Measurements from ENCODE around the gene USP20. TPM values are rescaled to one million over a fixed set of nuclear protein-coding genes. Genes with fewer than 3 reads are reported as not detected.

Gene USP20
- total RNA-seq, 1 experiment from 2014 or later: 17.1 TPM

DNA sequence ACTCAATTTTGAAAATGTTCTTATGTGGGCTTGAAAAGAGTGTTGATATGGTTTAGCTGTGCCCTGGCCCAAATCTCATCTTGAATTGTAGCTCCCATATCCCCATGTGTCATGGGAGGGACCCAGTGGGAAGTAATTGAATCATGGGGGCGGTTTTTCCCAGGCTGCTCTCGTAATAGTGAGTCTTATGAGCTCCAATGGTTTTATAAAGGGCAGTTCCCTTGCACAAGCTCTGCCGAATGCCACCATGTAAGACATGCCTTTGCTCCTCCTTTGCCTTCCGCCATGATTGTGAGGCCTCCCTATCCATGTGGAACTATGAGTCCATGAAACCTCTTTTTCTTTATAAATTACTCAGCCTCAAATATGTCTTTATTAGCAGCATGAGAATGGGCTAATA, 71.0 kb downstream of the USP20 start:
- Mint-ChIP-seq H3K36me3 (ENCODE audit: insufficient read depth, unreplicated experiment) (peaks cover 31% of the 10 kb centered on the region), H3K27ac (ENCODE audit: low read depth, unreplicated experiment) (no peak overlapping the region), H3K27me3 (ENCODE audit: insufficient read depth, unreplicated experiment) (no peaks in the 10 kb centered on the region), H3K9me3 (ENCODE audit: unreplicated experiment) (no peaks in the 10 kb centered on the region), H3K4me1 (ENCODE audit: insufficient read depth, unreplicated experiment) (peaks cover 15% of the 10 kb centered on the region), H3K4me3 (ENCODE audit: unreplicated experiment) (no peak overlapping the region)
- DNase-seq (ENCODE audit: unreplicated experiment): no peak
- intact Hi-C loops (cut with micrococcal nuclease): no loop called here
- BruUV-seq (replicated peaks): no TSS peak
- TF ChIP-seq, protein P1, sequence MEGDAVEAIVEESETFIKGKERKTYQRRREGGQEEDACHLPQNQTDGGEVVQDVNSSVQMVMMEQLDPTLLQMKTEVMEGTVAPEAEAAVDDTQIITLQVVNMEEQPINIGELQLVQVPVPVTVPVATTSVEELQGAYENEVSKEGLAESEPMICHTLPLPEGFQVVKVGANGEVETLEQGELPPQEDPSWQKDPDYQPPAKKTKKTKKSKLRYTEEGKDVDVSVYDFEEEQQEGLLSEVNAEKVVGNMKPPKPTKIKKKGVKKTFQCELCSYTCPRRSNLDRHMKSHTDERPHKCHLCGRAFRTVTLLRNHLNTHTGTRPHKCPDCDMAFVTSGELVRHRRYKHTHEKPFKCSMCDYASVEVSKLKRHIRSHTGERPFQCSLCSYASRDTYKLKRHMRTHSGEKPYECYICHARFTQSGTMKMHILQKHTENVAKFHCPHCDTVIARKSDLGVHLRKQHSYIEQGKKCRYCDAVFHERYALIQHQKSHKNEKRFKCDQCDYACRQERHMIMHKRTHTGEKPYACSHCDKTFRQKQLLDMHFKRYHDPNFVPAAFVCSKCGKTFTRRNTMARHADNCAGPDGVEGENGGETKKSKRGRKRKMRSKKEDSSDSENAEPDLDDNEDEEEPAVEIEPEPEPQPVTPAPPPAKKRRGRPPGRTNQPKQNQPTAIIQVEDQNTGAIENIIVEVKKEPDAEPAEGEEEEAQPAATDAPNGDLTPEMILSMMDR (IDR thresholded peaks at IDR 0.05; ENCODE audit: unreplicated experiment): no peak
- ChIA-PET POLR2A (interaction anchor here (0.8 kb wide), 1 partner anchor 20 kb away, joined by 3 read pairs; no protein-coding TSS in a partner anchor), CTCF (no interaction called here)

DNA sequence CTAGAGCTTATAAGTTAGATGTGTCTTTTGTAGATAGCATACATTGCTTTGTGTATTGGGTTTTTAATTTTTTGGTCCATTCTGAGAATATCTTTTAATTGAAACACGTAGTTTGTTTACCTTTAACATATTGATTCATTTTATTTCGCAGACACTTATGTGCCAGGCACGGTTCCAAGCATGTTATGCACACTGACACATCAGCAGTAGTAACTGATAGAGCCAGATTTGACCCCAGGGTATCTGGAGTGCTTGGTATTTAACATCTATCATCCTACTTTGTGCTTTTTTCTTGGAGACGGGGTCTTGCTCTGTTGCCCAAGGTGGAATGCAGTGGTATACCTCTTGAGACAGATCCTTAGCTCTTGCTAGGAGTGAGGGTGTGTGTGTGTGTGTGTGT, 71.9 kb downstream of the USP20 start:
- Mint-ChIP-seq H3K27ac (ENCODE audit: low read depth, unreplicated experiment) (peak overlapping the region; percentile 55), H3K36me3 (ENCODE audit: insufficient read depth, unreplicated experiment) (peaks cover 31% of the 10 kb centered on the region), H3K4me1 (ENCODE audit: insufficient read depth, unreplicated experiment) (peaks cover 15% of the 10 kb centered on the region), H3K9me3 (ENCODE audit: unreplicated experiment) (no peaks in the 10 kb centered on the region), H3K4me3 (ENCODE audit: unreplicated experiment) (no peak overlapping the region), H3K27me3 (ENCODE audit: insufficient read depth, unreplicated experiment) (no peaks in the 10 kb centered on the region)
- ChIA-PET CTCF (interaction anchor here (0.5 kb wide), 1 partner anchor 11 kb away, joined by 3 read pairs; no protein-coding TSS in a partner anchor), POLR2A (interaction anchor here (0.6 kb wide), 1 partner anchor 108 kb away, joined by 3 read pairs; no protein-coding TSS in a partner anchor)
- intact Hi-C loops (cut with micrococcal nuclease): no loop called here
- peak; percentile 45 for DNase-seq (ENCODE audit: unreplicated experiment)
- BruUV-seq (replicated peaks): no TSS peak
- TF ChIP-seq, protein P1 (IDR thresholded peaks at IDR 0.05; ENCODE audit: unreplicated experiment): no peak

DNA sequence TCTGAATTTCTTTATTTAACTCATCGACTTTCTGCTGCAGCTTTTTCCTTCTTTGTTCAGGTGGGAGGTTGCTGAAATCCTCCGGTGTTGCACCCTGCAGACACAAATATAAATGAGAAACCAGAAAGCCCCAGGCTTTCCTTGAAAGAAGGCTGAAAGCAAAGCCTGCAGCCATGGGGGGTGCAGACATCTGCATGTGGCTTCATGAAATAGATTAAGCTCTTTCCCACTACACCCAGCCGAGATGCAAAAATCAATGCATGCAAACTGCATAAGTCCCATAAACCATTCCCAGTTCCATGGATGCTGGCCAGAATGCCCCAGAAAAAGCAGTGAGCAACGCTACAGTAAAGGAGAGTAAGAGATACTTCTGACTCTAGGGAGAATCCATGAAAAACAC, 73.6 kb downstream of the USP20 start:
- H3K4me3 Mint-ChIP-seq (ENCODE audit: unreplicated experiment): no peak overlapping the region
- TF ChIP-seq, protein P1 (IDR thresholded peaks at IDR 0.05; ENCODE audit: unreplicated experiment): no peak
- intact Hi-C loops (cut with micrococcal nuclease): no loop called here
- ChIA-PET POLR2A (interaction anchor here (0.5 kb wide), 1 partner anchor 175 kb away, joined by 4 read pairs; no protein-coding TSS in a partner anchor), CTCF (no interaction called here)
- H3K27ac Mint-ChIP-seq (ENCODE audit: low read depth, unreplicated experiment): no peak overlapping the region
- no peaks in the 10 kb centered on the region for H3K27me3 Mint-ChIP-seq (ENCODE audit: insufficient read depth, unreplicated experiment)
- H3K9me3 Mint-ChIP-seq (ENCODE audit: unreplicated experiment): no peaks in the 10 kb centered on the region
- no TSS peak for BruUV-seq (replicated peaks)
- no peak for DNase-seq (ENCODE audit: unreplicated experiment)
- H3K36me3 Mint-ChIP-seq (ENCODE audit: insufficient read depth, unreplicated experiment): peaks cover 31% of the 10 kb centered on the region
- peaks cover 15% of the 10 kb centered on the region for H3K4me1 Mint-ChIP-seq (ENCODE audit: insufficient read depth, unreplicated experiment)

DNA sequence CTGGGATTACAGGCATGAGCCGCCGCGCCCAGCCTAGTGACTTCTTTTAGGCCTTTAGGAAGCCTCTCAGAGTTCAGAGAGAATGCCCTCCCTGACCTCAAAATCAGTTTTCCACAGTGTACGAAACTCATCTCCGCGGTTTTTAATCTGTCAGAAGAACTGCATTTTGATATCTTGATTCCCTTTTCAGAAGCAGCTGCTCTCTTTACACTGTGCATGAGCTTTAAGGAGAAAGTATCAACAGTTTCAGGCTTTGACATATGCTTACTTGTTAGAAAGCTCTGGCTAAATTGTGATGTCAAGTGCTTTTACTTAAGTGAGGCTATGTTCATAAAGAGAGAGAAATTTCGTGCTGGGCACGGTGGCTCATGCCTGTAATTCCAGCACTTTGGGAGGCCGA, 74.6 kb downstream of the USP20 start:
- BruUV-seq (replicated peaks): no TSS peak
- DNase-seq (ENCODE audit: unreplicated experiment): no peak
- peaks cover 28% of the 10 kb centered on the region for H3K36me3 Mint-ChIP-seq (ENCODE audit: insufficient read depth, unreplicated experiment)
- no peaks in the 10 kb centered on the region for H3K27me3 Mint-ChIP-seq (ENCODE audit: insufficient read depth, unreplicated experiment)
- no peak overlapping the region for H3K4me3 Mint-ChIP-seq (ENCODE audit: unreplicated experiment)
- H3K4me1 Mint-ChIP-seq (ENCODE audit: insufficient read depth, unreplicated experiment): peaks cover 15% of the 10 kb centered on the region
- TF ChIP-seq, protein P1 (IDR thresholded peaks at IDR 0.05; ENCODE audit: unreplicated experiment): no peak
- intact Hi-C loops (cut with micrococcal nuclease): no loop called here
- ChIA-PET POLR2A (interaction anchor here (0.6 to 1.6 kb wide), 5 partner anchors 20 to 867 kb away, joined by 3 to 9 read pairs (median 4); partner anchors contain the start of gene FNBP1), CTCF (interaction anchor here (0.6 kb wide), 1 partner anchor 1091 kb away, joined by 3 read pairs; no protein-coding TSS in a partner anchor)
- H3K27ac Mint-ChIP-seq (ENCODE audit: low read depth, unreplicated experiment): peak overlapping the region; percentile 69
- no peaks in the 10 kb centered on the region for H3K9me3 Mint-ChIP-seq (ENCODE audit: unreplicated experiment)

All from MCF 10A (cell line).